Measurements from ENCODE around the gene VASH1. TPM values are rescaled to one million over a fixed set of nuclear protein-coding genes. Genes with fewer than 3 reads are reported as not detected.

VASH1 gene
- total and polyA plus RNA-seq, 2 of the 13 experiments (the other 11 are each of a cell fraction or from before 2014, with no cell fraction given) = 0.11 to 0.24 TPM

GRCh38 chr14:76767681-76768656 lies 6.7 kb downstream of the VASH1 start:
- Histone ChIP-seq H3K4me3 (replicated peaks in 1 of 3; ENCODE audit: insufficient read depth in 1 of 3, low read depth in 2 of 3, low read length in 3 of 3) (no peak overlapping the region), H3K36me3 (replicated peaks in 1 of 2; ENCODE audit: control insufficient read depth in 1 of 2, insufficient read depth in 2 of 2, low read length in 2 of 2) (no peaks in the 10 kb centered on the region), H3K27ac (ENCODE audit: extremely low read length, insufficient read depth, low read length) (no peak overlapping the region), H3K4me2 (ENCODE audit: low read depth, low read length) (no peak overlapping the region), H2AFZ (ENCODE audit: low read length) (no peak overlapping the region), H4K20me1 (ENCODE audit: insufficient read depth, low read length) (no peaks in the 10 kb centered on the region), H3K4me1 (ENCODE audit: insufficient read depth, low read length) (peaks cover 8% of the 10 kb centered on the region), H3K9me3 (ENCODE audit: low read length) (no peaks in the 10 kb centered on the region), H3K27me3 (ENCODE audit: control insufficient read depth in 1 of 2, insufficient read depth in 2 of 2, low read length in 2 of 2) (peaks cover 1 to 23% of the 10 kb centered on the region in 2 experiments; a peak in 4 of 5 replicates), H3K9ac (ENCODE audit: insufficient read depth, low read depth, low read length) (no peak overlapping the region), H3K79me2 (ENCODE audit: insufficient read depth, low read length) (no peaks in the 10 kb centered on the region)
- ATAC-seq (no peak), FAIRE-seq (no peak), DNase-seq (ENCODE audit: low spot score) (no peak)
- intact Hi-C loops (cut with micrococcal nuclease; ENCODE audit: unreplicated experiment) (no loop called here), in situ Hi-C loops (cut with HindIII; ENCODE audit: extremely low pct_ligation_motif_present, low pct_unique_long_range_greater_than_20kb) (no loop called here)
- WGBS (ENCODE audit: low lambda C conversion rate) = 30% methylated on average over 9 of the region's 15 CpGs
- CTCF ChIA-PET (ENCODE audit: low intra/inter-chr PET ratio, low total read pairs) = no interaction called here
- TF ChIP-seq, protein P1, sequence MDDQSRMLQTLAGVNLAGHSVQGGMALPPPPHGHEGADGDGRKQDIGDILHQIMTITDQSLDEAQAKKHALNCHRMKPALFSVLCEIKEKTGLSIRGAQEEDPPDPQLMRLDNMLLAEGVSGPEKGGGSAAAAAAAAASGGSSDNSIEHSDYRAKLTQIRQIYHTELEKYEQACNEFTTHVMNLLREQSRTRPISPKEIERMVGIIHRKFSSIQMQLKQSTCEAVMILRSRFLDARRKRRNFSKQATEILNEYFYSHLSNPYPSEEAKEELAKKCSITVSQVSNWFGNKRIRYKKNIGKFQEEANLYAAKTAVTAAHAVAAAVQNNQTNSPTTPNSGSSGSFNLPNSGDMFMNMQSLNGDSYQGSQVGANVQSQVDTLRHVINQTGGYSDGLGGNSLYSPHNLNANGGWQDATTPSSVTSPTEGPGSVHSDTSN (CRISPR knock-in tag; IDR thresholded peaks at IDR 0.05; ENCODE audit: borderline replicate concordance) = no peak
- TF ChIP-seq CBX1 (IDR thresholded peaks at IDR 0.05; ENCODE audit: low read depth) (no peak), SKI (IDR thresholded peaks at IDR 0.05; ENCODE audit: partially characterized antibody) (no peak), HCFC1 (IDR thresholded peaks at IDR 0.05; ENCODE audit: low read depth, low read length) (no peak), PHB2 (IDR thresholded peaks at IDR 0.05; ENCODE audit: partially characterized antibody) (no peak), ZNF629 (CRISPR knock-in tag; conservative IDR thresholded peaks at IDR 0.05) (no peak), CEBPZ (IDR thresholded peaks at IDR 0.05; ENCODE audit: low read length) (no peak), ARNTL (CRISPR knock-in tag; IDR thresholded peaks at IDR 0.05) (no peak), ZGPAT (CRISPR knock-in tag; IDR thresholded peaks at IDR 0.05) (no peak), CREB1 (IDR thresholded peaks at IDR 0.05) (no peak), CREB1 (CRISPR knock-in tag; IDR thresholded peaks at IDR 0.05) (no peak), BHLHE40 (IDR thresholded peaks at IDR 0.05; ENCODE audit: low read length) (no peak), SOX6 (IDR thresholded peaks at IDR 0.05) (no peak), SOX6 (CRISPR knock-in tag; IDR thresholded peaks at IDR 0.05) (no peak), PAWR (CRISPR knock-in tag; IDR thresholded peaks at IDR 0.05; ENCODE audit: borderline replicate concordance) (no peak), ZBTB20 (CRISPR knock-in tag; IDR thresholded peaks at IDR 0.05; ENCODE audit: borderline replicate concordance, low read depth) (no peak)
- POLR2A ChIA-PET = no interaction called here
- no TSS peak for BruUV-seq (replicated peaks)
